HG02970 (cell line): Measurements from ENCODE around the gene SELENOS.

ENCODE experiments used
- ATAC-seq: cut with Tn5 transposase; IDR thresholded peaks from one replicate; pipeline ENCODE4 v1.9.1; 2021; ENCODE audit warnings: mild to moderate bottlenecking, moderate library complexity, moderate number of reproducible peaks; ENCODE audit not compliant: unreplicated experiment, low FRiP score

SELENOS gene

GRCh38 chr15:101283931-101284330 is 6.6 kb upstream of the SELENOS start:
- ATAC-seq: no peak

GRCh38 chr15:101280007-101280406 is 2.7 kb upstream of the SELENOS start:
- ATAC-seq: no peak

- ATAC-seq: no peak
Observed at GRCh38 chr15:101277943-101278564, 769 bp upstream of the SELENOS start.

- no peak for ATAC-seq
Observed at GRCh38 chr15:101276501-101277037, 716 bp downstream of the SELENOS start.

- ATAC-seq: no peak
Observed at GRCh38 chr15:101275018-101275417, 2.3 kb downstream of the SELENOS start.

- ATAC-seq: no peak
Observed at GRCh38 chr15:101273534-101273933, 3.8 kb downstream of the SELENOS start.

GRCh38 chr15:101272584-101272983 is 4.7 kb downstream of the SELENOS start:
- no peak for ATAC-seq

- no peak for ATAC-seq
Observed at GRCh38 chr15:101269479-101270223, 7.6 kb downstream of the SELENOS start.

- no peak for ATAC-seq
Observed at GRCh38 chr15:101267320-101268104, 9.8 kb downstream of the SELENOS start.

GRCh38 chr15:101266787-101267186 is 10.5 kb downstream of the SELENOS start:
- no peak for ATAC-seq

GRCh38 chr15:101266034-101266433 is 11.3 kb downstream of the SELENOS start:
- no peak for ATAC-seq

GRCh38 chr15:101264911-101265641 is 12.2 kb downstream of the SELENOS start:
- ATAC-seq: no peak

GRCh38 chr15:101264011-101264410 is 13.3 kb downstream of the SELENOS start:
- ATAC-seq: no peak

- ATAC-seq: no peak
Observed at GRCh38 chr15:101262551-101262950, 14.7 kb downstream of the SELENOS start.

GRCh38 chr15:101258238-101259144 is 18.8 kb downstream of the SELENOS start:
- no peak for ATAC-seq

GRCh38 chr15:101256757-101257156 is 20.5 kb downstream of the SELENOS start:
- ATAC-seq: no peak

- ATAC-seq: no peak
Observed at GRCh38 chr15:101255615-101256241, 21.6 kb downstream of the SELENOS start.

GRCh38 chr15:101255051-101255395 is 22.3 kb downstream of the SELENOS start:
- no peak for ATAC-seq
